Effector memory CD4-positive, alpha-beta T cell (primary cell): ENCODE data around the gene STK39.

Source experiments
- DNase-seq, 3 donors: peaks; one replicate each; pipeline ENCODE4 v3.0.0-alpha.2; 2020
- H3K27ac ChIP-seq: 2 replicates; pipeline ENCODE4 v1.7.0; 2013; ENCODE audit warnings: mild to moderate bottlenecking, low read length, moderate library complexity; ENCODE audit not compliant: insufficient read depth, poor library complexity, severe bottlenecking
- H3K27me3 ChIP-seq: replicated peaks from 2 replicates; pipeline ENCODE4 v1.7.0; 2013; ENCODE audit warnings: mild to moderate bottlenecking, low read length; ENCODE audit not compliant: insufficient read depth, control insufficient read depth, poor library complexity, severe bottlenecking
- H3K36me3 ChIP-seq: 2 replicates; pipeline ENCODE4 v1.7.0; 2013; ENCODE audit warnings: mild to moderate bottlenecking, low read length, moderate library complexity; ENCODE audit not compliant: control insufficient read depth, insufficient read depth
- H3K4me1 ChIP-seq: 2 replicates; pipeline ENCODE4 v1.7.0; 2013; ENCODE audit warnings: low read length, mild to moderate bottlenecking; ENCODE audit not compliant: control insufficient read depth, insufficient read depth, poor library complexity, severe bottlenecking
- H3K4me3 ChIP-seq: 2 replicates; pipeline ENCODE4 v1.7.0; 2013; ENCODE audit warnings: low read length, low read depth, mild to moderate bottlenecking; ENCODE audit not compliant: insufficient read depth, poor library complexity, severe bottlenecking
- H3K9me3 ChIP-seq: 2 replicates; pipeline ENCODE4 v1.7.0; 2013; ENCODE audit warnings: mild to moderate bottlenecking, low read length, moderate library complexity; ENCODE audit not compliant: control insufficient read depth

STK39 gene

DNA sequence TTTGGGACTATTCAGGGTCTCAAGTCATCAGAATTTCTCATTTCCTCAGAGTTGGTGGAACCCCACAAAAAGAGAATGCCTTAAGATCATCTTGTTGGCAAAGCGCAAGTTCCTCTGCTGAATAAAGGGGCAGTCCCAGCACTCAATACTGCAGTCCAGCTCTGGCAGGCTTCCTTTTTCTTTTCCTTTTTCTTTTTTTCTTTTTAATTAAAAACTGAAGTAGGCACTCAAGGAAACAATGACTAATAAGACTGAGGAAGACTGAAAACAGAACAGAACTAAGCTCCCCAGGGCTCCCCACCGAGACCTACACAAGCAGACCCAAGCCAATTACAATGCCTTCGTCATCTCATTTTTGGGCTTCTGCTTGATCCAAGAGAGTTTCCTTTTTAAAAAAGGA is 82.0 kb downstream of the STK39 start:
- H3K4me3 ChIP-seq: no peak overlapping the region
- H3K27ac ChIP-seq: no peak overlapping the region
- H3K36me3 ChIP-seq: peaks cover 8% of the 10 kb centered on the region
- no peaks in the 10 kb centered on the region for H3K4me1 ChIP-seq
- H3K27me3 ChIP-seq: no peaks in the 10 kb centered on the region
- no peaks in the 10 kb centered on the region for H3K9me3 ChIP-seq
- DNase-seq: no peak

GRCh38 chr2:168160897-168161296 is 86.5 kb downstream of the STK39 start:
- Histone ChIP-seq H3K27ac (no peak overlapping the region), H3K36me3 (peaks cover 20% of the 10 kb centered on the region), H3K27me3 (no peaks in the 10 kb centered on the region), H3K4me1 (no peaks in the 10 kb centered on the region), H3K9me3 (no peaks in the 10 kb centered on the region), H3K4me3 (no peak overlapping the region)
- no peak for DNase-seq

DNA sequence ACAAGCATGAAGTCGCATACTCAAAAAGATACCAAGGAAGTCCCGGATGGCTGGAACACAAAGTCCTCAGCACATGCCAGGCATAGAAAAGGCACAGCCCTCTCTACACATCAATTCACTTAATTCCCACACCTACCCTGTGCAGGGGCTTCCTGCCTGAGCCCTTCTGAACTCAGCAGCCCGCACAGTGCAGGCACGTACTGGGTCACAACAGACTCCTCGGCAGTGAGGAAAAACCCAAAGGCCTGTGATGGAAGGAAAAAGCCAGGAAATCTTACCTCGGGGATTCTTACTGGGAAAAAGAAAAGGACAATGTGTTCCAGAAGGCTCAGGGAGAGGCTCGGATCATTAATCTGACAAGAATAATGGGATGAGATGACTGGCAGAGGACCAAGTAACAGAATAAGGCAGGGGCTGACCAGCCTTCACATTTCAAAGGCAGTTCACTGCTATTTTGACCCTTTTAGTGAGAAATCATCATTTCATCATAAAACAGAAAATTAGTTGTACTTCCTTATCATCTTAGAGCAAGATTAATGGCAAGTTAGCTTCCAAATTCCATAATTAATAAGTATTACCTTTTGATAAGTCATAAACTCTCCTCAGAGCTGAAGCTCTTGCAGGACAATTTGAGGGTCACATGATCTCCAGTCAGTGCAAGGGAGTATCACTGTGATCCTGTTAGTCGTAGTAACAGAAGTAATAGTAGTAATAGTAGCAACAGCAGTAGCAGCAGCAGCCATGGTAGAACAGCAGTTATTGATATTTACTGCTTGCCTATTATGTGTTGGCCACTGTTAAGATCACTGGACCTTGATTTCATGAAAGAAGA is 87.4 kb downstream of the STK39 start:
- peaks cover 21% of the 10 kb centered on the region for H3K36me3 ChIP-seq
- no peak for DNase-seq
- no peak overlapping the region for H3K27ac ChIP-seq
- no peaks in the 10 kb centered on the region for H3K4me1 ChIP-seq
- H3K4me3 ChIP-seq: no peak overlapping the region
- no peaks in the 10 kb centered on the region for H3K27me3 ChIP-seq
- no peaks in the 10 kb centered on the region for H3K9me3 ChIP-seq

GRCh38 chr2:168158586-168158985 is 88.8 kb downstream of the STK39 start:
- Histone ChIP-seq H3K9me3 (no peaks in the 10 kb centered on the region), H3K4me1 (no peaks in the 10 kb centered on the region), H3K27ac (no peak overlapping the region), H3K27me3 (no peaks in the 10 kb centered on the region), H3K4me3 (no peak overlapping the region), H3K36me3 (peaks cover 18% of the 10 kb centered on the region)
- DNase-seq: no peak

DNA sequence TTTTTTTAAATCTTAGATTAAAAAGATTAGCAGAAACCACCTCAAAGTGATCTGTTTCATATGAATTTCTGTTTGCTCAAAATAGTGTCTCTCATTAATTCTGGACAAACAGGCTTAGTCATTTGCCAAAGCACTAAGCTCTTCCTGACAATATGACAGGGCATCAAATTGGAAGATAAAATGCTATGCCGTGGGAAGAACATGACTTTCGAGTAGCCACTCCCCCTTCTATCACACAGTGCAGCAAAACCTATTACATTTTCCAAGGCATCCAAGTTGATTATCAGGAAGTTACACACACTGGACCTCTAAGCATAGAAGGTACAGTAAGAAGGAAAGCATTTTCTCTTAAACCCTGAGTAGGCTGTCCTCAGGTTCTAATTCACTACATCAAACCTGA is 89.5 kb downstream of the STK39 start:
- DNase-seq: no peak
- Histone ChIP-seq H3K4me1 (no peaks in the 10 kb centered on the region), H3K4me3 (no peak overlapping the region), H3K36me3 (peaks cover 15% of the 10 kb centered on the region), H3K27ac (no peak overlapping the region), H3K27me3 (no peaks in the 10 kb centered on the region), H3K9me3 (no peaks in the 10 kb centered on the region)

DNA sequence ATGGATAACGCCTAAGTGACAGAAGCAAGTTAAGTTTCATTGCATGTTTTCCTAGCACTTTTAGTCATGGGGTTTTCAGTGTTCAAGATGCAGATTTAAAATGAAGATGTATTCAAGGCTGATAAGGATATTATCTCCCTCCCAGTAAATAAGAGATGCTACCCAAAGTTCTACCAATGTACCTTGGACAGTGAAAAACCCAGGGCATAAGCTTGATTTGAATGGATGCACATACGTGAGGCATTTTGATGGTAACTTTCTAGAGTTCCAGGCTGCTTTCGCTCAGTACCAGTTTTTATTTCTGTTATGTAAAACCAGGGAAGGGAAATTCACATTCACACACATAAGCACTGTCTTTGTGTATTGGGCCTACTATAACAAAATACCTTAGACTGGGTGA is 90.3 kb downstream of the STK39 start:
- H3K4me3 ChIP-seq: no peak overlapping the region
- H3K4me1 ChIP-seq: no peaks in the 10 kb centered on the region
- DNase-seq: no peak
- no peaks in the 10 kb centered on the region for H3K27me3 ChIP-seq
- no peak overlapping the region for H3K27ac ChIP-seq
- peaks cover 15% of the 10 kb centered on the region for H3K36me3 ChIP-seq
- no peaks in the 10 kb centered on the region for H3K9me3 ChIP-seq

DNA sequence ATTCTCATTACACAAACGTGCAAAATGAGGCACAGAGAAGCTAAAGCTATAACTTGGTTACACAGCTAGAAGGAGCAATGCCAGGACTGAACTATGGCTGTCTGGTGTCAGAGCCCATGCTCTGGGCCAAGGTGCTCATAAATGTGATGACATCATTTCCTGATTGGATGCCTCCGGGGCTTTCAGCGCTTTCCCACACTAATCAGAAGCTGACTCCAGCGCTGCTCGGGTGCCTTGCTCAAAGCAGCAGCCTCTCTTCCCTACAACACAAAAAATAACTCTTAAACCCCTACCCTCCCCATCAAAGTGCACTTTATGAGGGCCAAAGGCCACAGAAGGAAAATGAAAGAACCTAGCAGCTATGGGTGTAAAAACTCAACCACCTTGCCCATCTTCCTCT is 90.7 kb downstream of the STK39 start:
- Histone ChIP-seq H3K9me3 (no peaks in the 10 kb centered on the region), H3K4me1 (no peaks in the 10 kb centered on the region), H3K27ac (no peak overlapping the region), H3K27me3 (no peaks in the 10 kb centered on the region), H3K36me3 (peaks cover 18% of the 10 kb centered on the region), H3K4me3 (no peak overlapping the region)
- DNase-seq: no peak

- Histone ChIP-seq H3K4me3 (no peak overlapping the region), H3K9me3 (no peaks in the 10 kb centered on the region), H3K27ac (no peak overlapping the region), H3K27me3 (no peaks in the 10 kb centered on the region), H3K36me3 (peaks cover 18% of the 10 kb centered on the region), H3K4me1 (no peaks in the 10 kb centered on the region)
- DNase-seq: no peak
Observed at GRCh38 chr2:168155680-168156079, 91.7 kb downstream of the STK39 start.

GRCh38 chr2:168155046-168155445 is 92.3 kb downstream of the STK39 start:
- H3K4me3 ChIP-seq: no peak overlapping the region
- no peaks in the 10 kb centered on the region for H3K9me3 ChIP-seq
- peaks cover 18% of the 10 kb centered on the region for H3K36me3 ChIP-seq
- no peak overlapping the region for H3K27ac ChIP-seq
- H3K4me1 ChIP-seq: no peaks in the 10 kb centered on the region
- no peaks in the 10 kb centered on the region for H3K27me3 ChIP-seq
- DNase-seq: no peak

GRCh38 chr2:168152902-168153530 is 94.4 kb downstream of the STK39 start:
- Histone ChIP-seq H3K36me3 (peaks cover 9% of the 10 kb centered on the region), H3K27ac (no peak overlapping the region), H3K4me1 (no peaks in the 10 kb centered on the region)

More at GRCh38 chr2:168152902-168153530, 94.4 kb downstream of the STK39 start:
- no peaks in the 10 kb centered on the region for H3K27me3 ChIP-seq
- no peak overlapping the region for H3K4me3 ChIP-seq
- DNase-seq: no peak
- no peaks in the 10 kb centered on the region for H3K9me3 ChIP-seq
